Skeletal muscle satellite cell (primary cell): Measurements from ENCODE around the gene AIF1L.

Experiments
- H3K27me3 ChIP-seq: 2 replicates; pipeline ENCODE4 v1.7.0; 2013; ENCODE audit warnings: low read length; ENCODE audit not compliant: control insufficient read depth, insufficient read depth
- H3K36me3 ChIP-seq: 2 replicates; pipeline ENCODE4 v1.7.0; 2013; ENCODE audit warnings: mild to moderate bottlenecking, control low read depth, low read length; ENCODE audit not compliant: insufficient read depth
- H3K4me1 ChIP-seq: 2 replicates; pipeline ENCODE4 v1.7.0; 2013; ENCODE audit warnings: low read length; ENCODE audit not compliant: control insufficient read depth, insufficient read depth
- H3K4me2 ChIP-seq: 2 replicates; pipeline ENCODE4 v1.7.0; 2013; ENCODE audit warnings: mild to moderate bottlenecking, low read length
- H3K4me3 ChIP-seq: 2 replicates; pipeline ENCODE4 v1.7.0; 2013; ENCODE audit warnings: low read length
- H3K9ac ChIP-seq: 2 replicates; pipeline ENCODE4 v1.7.0; 2013; ENCODE audit warnings: mild to moderate bottlenecking, low read depth, low read length, moderate library complexity
- H3K9me3 ChIP-seq: replicated peaks from 2 replicates; pipeline ENCODE4 v1.7.0; 2013; ENCODE audit warnings: mild to moderate bottlenecking, control low read depth, low read length

The AIF1L gene

DNA sequence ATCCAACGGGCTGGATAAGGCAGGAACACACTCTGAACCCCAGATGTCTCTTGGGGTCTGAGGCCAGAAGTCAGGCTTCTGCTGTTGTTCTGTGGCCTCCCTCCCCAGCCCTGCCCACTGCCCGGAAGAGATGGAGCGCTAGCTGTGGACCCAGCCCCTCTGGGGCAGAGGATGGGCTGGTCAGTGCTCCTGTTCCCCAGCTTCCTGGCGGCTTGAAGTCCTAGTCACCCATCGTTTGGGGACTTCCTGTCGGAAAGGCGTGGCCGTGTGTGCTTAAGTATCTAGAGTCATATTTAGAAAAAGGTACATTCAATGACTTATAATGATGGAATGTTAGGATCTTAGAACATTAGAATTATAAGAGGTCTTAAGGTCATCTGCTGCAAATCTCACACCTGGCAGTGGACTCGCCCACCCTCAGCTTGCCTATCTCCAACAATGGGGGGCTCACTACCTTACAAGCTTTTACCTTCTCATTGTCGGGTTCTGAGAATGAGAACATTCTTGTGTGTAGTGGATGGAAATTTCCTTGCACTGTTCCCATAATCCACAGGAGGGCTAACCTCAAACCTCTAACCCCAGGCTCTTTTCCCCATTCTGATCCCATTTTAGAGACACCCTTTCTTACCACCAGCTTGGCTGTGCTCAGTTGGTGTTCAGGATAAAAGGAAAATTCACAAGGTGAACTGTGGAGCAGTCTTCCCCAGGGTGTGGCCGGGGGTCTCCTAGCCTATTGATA, 13.4 kb upstream of the AIF1L start:
- Histone ChIP-seq H3K36me3 (no peaks in the 10 kb centered on the region), H3K9ac (no peak overlapping the region), H3K27me3 (peaks cover 65% of the 10 kb centered on the region), H3K4me2 (no peak overlapping the region), H3K9me3 (no peaks in the 10 kb centered on the region), H3K4me3 (no peak overlapping the region), H3K4me1 (no peaks in the 10 kb centered on the region)

DNA sequence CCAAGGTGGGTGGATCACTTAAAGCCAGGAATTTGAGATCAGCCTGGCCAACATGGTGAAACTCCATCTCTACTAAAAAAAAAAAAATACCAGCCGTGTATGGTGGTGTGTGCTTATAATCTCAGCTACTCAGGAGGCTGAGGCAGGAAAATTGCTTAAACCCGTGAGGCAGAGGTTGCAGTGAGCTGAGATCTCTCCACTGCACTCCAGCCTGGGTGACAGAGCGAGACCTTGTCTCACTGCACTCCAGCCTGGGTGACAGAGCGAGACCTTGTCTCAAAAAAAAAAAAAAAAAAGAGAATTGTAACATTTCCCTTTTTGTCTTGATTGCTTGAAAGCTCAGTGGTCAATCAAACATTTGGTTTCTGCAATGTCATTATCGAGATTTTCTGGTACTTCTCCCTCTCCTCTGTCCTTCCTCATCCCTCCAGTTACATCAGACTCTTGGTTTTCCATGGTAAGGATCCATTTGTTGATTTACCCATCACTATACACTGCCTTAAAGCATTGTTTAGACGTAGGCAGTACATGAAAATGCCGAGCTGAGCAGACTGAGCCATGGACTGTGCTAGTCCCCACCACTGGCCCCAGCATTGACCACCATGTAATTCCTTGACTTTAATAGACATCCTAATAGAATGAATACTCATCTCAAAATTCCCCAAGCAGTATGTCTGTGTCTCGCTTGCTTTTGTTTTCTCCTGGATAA, 11.5 kb upstream of the AIF1L start:
- H3K4me3 ChIP-seq: no peak overlapping the region
- no peaks in the 10 kb centered on the region for H3K4me1 ChIP-seq
- H3K27me3 ChIP-seq: peaks cover 60% of the 10 kb centered on the region
- H3K9ac ChIP-seq: no peak overlapping the region
- no peaks in the 10 kb centered on the region for H3K9me3 ChIP-seq
- no peaks in the 10 kb centered on the region for H3K36me3 ChIP-seq
- H3K4me2 ChIP-seq: no peak overlapping the region

DNA sequence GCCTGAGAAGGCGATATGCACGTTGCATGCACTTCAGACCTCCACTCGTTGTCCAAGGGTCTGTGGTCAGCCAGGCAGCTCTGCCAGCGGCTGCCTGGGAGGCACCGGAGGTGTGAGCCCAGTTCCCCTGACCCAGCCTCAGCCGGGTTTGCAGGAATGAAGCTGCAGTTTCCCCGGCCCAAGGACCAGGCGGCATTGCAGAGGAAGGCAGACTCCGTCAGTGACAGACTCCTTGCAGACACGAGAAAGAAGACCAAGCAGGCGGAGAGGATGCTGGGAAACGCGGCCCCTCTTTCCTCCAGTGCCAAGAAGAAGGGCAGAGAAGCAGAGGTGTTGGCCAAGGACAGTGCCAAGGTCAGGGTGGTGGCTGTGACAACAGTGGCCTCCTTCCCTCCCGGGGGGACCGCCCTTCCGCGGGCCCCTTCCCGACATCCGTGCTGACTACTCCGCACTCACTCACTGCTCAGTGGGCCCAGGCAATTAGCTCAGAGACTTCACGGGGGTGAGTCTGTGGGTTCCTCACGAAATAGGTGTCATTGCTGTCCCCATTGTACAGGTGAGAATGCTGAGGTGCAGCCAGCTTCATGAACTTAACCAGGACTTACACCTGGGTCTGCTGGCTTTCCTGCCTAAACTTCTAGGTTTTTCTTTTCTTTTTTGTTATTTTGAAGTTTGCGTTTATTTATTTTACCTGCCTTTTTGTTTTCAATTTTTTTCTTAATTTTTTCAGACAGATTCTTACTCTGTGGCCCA, 10.8 kb upstream of the AIF1L start:
- Histone ChIP-seq H3K36me3 (no peaks in the 10 kb centered on the region), H3K27me3 (peaks cover 58% of the 10 kb centered on the region), H3K4me2 (no peak overlapping the region), H3K4me3 (no peak overlapping the region), H3K9ac (no peak overlapping the region), H3K4me1 (no peaks in the 10 kb centered on the region), H3K9me3 (no peaks in the 10 kb centered on the region)

DNA sequence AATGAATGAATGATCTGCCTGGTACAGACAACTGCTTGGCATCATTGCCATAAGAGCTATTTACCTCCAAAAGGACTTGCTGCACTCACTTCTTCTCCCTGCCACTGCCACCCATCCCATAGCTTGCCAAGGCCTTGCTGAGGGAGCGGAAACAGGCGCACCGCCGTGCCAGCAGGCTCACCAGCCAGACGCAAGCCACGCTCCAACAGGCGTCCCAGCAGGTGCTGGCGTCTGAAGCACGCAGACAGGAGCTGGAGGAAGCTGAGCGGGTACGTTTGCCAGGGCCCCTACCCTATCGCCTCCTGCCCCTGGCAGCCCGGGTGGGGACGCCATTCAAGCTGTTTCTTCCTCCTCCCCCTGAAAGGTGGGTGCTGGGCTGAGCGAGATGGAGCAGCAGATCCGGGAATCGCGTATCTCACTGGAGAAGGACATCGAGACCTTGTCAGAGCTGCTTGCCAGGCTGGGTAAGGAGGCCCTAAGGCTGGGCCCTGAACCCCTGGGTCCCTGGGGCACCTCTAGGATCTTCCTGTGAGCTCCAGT, 8.9 kb upstream of the AIF1L start:
- Histone ChIP-seq H3K27me3 (peaks cover 51% of the 10 kb centered on the region), H3K4me2 (no peak overlapping the region), H3K4me3 (no peak overlapping the region), H3K9ac (no peak overlapping the region), H3K36me3 (no peaks in the 10 kb centered on the region), H3K9me3 (no peaks in the 10 kb centered on the region), H3K4me1 (no peaks in the 10 kb centered on the region)

GRCh38 chr9:131090025-131090787, 6.1 kb upstream of the AIF1L start:
- Histone ChIP-seq H3K9ac (no peak overlapping the region), H3K4me3 (no peak overlapping the region), H3K4me1 (no peaks in the 10 kb centered on the region), H3K4me2 (no peak overlapping the region), H3K27me3 (peaks cover 45% of the 10 kb centered on the region), H3K9me3 (no peaks in the 10 kb centered on the region), H3K36me3 (no peaks in the 10 kb centered on the region)

- H3K9me3 ChIP-seq: no peaks in the 10 kb centered on the region
- no peak overlapping the region for H3K4me2 ChIP-seq
- H3K4me3 ChIP-seq: no peak overlapping the region
- H3K27me3 ChIP-seq: peaks cover 48% of the 10 kb centered on the region
- no peaks in the 10 kb centered on the region for H3K4me1 ChIP-seq
- no peak overlapping the region for H3K9ac ChIP-seq
- no peaks in the 10 kb centered on the region for H3K36me3 ChIP-seq
Measured at GRCh38 chr9:131091352-131091992, 4.9 kb upstream of the AIF1L start.

DNA sequence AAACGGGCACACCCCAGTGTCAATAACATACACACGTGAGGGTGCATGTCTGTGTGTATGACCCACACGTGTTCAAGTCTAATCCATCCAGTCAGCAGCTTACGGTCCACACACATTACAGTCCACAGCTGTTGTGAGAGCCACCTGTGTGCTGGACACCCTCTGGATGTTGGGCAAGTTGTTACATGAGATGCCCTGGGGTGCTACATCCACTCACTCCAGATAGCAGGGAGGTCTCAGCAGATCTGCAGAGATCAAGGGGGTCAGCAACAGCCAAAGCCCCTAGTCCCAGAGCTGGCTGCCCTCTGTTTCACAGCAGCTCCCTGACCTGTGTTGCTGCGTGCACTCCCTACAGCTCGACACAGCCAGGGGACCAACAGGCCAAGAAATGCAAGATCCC, 4.3 kb upstream of the AIF1L start:
- no peaks in the 10 kb centered on the region for H3K9me3 ChIP-seq
- no peaks in the 10 kb centered on the region for H3K4me1 ChIP-seq
- peaks cover 51% of the 10 kb centered on the region for H3K27me3 ChIP-seq
- H3K4me2 ChIP-seq: no peak overlapping the region
- no peak overlapping the region for H3K9ac ChIP-seq
- no peaks in the 10 kb centered on the region for H3K36me3 ChIP-seq
- no peak overlapping the region for H3K4me3 ChIP-seq

GRCh38 chr9:131092548-131093440, 3.5 kb upstream of the AIF1L start:
- H3K9ac ChIP-seq: no peak overlapping the region
- peaks cover 51% of the 10 kb centered on the region for H3K27me3 ChIP-seq
- H3K4me1 ChIP-seq: no peaks in the 10 kb centered on the region
- no peaks in the 10 kb centered on the region for H3K9me3 ChIP-seq
- no peak overlapping the region for H3K4me3 ChIP-seq
- no peaks in the 10 kb centered on the region for H3K36me3 ChIP-seq
- H3K4me2 ChIP-seq: no peak overlapping the region

DNA sequence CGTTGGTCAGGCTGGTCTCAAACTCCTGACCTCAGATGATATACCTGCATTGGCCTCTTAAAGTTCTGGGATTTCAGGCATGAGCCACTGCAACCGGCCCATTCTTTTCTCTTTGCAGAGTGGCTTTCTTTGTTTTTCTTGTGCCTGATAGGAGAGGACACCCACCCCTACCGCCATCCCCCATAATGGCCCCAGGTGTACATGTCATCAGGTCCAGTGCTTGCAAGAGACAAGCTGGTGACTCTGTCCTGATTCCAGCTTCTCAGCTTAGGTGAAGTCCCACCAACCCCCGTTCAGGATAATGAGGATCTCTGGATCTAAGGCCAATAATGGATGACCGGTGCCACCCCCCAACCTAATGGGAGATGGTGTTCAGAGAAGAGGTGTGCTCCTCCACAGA, 2.3 kb upstream of the AIF1L start:
- Histone ChIP-seq H3K9me3 (no peaks in the 10 kb centered on the region), H3K4me2 (no peak overlapping the region), H3K9ac (no peak overlapping the region), H3K4me1 (no peaks in the 10 kb centered on the region), H3K36me3 (no peaks in the 10 kb centered on the region), H3K4me3 (no peak overlapping the region), H3K27me3 (peaks cover 57% of the 10 kb centered on the region)

DNA sequence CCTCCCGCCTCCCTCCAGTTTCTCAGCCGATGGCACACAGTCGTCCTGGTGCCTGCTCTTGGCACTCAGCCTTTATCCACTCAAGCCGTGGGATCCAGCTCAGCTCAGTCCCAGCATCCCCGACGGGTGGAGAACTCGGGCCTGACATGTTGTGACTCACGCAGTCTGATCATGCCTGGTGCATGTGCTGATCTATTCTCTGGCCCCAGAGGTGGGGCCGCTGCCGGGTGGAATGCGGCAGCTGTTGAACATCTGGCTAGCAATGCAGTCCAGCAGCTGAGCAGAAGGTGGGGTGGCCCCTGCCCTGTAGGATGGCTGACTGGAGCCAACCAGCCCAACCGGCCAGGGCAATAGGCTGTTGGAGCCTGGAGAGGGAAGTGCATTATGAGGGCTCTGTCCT, 1.7 kb upstream of the AIF1L start:
- Histone ChIP-seq H3K9ac (no peak overlapping the region), H3K27me3 (peaks cover 62% of the 10 kb centered on the region), H3K4me3 (no peak overlapping the region), H3K36me3 (no peaks in the 10 kb centered on the region), H3K4me2 (no peak overlapping the region), H3K9me3 (no peaks in the 10 kb centered on the region), H3K4me1 (no peaks in the 10 kb centered on the region)
